GM21381 (cell line): ENCODE data around the gene GPC5.

Experiments
- ATAC-seq: cut with Tn5 transposase; IDR thresholded peaks from one replicate; pipeline ENCODE4 v1.9.1; 2021; ENCODE audit warnings: mild to moderate bottlenecking, moderate library complexity; ENCODE audit not compliant: unreplicated experiment

GPC5 gene

DNA sequence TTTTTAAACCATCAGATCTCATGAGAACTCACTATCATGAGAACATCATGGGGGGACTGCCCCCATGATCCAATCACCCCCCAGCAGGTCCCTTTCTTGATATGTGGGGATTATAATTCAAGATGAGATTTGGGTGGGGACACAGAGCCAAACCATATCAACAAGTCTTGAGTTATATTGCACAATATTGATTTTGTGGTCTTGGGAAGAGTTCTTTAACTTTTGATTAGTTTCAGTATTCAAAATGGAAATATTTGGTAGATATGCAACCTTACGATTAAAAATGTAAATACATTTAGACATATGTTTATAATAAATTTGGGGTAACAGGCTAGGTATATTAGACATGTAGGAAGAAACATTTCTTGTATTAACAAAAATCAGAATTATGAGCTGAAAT, 188.2 kb downstream of the GPC5 start:
- no peak for ATAC-seq

DNA sequence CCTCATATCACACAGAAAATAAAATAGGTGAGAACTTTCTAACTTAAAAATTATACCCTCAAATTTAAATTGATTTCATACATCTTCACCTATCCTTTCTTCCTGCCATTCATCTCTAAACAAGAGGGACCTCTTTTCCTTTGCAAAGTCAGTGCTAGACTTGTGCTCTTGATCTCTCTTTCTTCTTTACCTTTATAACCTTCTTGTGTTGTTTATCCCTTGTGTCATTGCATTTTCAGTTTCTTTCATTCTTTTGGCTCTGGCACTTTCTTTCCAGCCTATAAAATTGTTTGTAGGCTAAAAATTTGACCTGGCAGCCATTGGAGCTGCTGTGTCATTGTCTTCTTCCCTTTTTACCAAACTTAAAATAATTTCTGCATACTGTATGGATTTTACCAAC, 190.1 kb downstream of the GPC5 start:
- no peak for ATAC-seq

DNA sequence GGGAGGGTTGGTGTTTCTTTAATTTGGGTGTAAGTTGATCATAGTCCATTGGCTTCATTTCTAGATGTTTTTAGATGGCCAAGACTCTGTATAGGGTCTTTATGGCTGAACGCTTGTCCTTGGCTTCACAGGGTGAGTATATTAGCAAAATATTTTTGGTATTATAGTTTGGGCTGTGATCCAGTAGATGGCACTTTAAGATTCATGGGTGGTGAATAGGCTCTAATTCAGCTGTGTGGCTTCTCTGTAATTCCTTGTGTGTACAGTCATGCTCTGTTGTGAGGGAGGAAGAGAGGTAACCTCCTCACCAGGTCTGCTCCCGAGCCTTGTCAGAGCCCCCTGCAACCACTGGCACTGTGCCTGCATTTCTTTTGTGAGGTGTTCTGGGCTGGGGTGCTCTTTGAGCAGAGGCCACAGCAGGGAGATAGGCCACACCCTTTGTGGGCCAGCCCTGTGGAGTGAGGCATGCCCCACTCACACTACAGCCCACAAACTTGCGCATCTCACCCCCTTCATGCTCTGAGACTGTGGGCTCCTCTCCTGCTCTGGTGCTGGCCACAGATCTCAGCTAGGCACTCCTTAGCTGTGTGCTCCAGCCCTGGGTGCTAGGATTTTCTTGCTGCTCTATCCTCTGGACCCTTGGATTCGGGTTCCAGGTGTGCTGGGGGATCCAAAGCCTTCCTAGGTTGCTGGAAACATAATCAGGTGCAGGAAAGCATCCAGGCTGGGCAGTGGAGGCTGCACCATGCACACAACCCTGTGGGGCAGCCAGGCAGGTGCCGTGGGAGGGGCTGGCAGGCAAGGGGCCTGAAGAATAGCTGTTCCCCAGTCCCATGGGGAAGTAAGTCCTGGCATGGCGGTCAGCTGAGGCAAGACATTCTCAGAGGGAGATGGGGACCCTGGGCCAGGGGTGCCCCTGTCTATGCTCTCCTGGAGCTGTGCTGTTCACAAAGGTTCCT, 193.9 kb downstream of the GPC5 start:
- no peak for ATAC-seq

GRCh38 chr13:91593456-91593855, 195.0 kb downstream of the GPC5 start:
- ATAC-seq = no peak

GRCh38 chr13:91594061-91594460, 195.6 kb downstream of the GPC5 start:
- no peak for ATAC-seq

DNA sequence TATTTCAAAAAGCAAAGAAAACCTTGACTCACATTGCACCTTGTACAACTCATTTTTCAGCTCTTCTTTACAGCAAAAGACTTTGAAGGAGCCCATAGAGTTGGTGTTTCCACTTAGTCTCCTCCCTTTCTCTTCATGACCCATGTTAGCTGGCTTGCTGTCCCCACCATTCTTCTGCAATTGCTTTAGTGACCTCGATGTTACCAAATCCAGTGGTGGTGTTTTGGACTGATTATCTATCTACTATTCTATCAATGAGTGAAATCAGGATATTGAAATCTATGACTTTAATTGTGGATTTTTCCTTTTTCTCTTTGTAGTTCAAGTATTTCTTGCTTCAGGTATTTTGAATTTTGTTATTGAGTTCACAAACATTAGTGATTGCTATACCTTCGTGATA, 197.3 kb downstream of the GPC5 start:
- ATAC-seq = no peak

DNA sequence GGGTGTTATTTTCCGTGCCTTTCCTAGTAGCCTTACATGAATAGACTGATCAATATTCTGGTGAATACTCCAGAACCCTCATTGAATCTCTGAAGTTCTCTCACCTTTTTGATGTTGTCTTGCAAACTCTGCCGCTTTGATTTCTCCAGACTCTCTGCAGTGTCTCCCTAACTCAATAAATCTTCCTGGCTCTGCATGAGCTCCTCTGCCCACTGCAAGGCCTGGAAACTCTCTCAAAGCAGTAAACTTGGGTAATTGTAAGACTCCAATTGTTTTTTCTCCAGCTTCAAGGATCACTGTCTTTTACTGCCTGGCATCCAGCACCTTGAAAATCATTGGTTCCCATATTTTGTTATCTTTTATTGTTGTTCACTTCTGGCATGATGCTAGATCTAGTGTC, 198.4 kb downstream of the GPC5 start:
- no peak for ATAC-seq

DNA sequence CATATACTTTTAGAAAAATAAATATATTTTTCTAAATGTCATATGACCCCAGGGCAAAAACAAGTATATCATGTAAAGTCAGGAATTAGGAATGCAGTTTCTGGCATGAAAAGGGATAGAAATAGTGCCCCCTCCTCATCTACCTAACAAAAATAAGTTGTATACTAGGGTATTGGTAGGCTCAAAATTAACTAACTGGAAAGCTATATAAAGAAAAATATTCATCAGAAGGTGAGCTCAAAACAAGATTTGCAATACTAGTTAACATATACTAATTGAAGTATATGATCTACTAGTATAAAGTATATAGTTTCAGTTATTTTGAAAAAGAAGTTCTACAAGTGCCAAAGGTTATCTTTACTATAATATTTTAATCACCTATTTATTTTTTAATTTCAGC, 200.2 kb downstream of the GPC5 start:
- ATAC-seq = no peak

GRCh38 chr13:91601273-91601672, 202.9 kb downstream of the GPC5 start:
- no peak for ATAC-seq

DNA sequence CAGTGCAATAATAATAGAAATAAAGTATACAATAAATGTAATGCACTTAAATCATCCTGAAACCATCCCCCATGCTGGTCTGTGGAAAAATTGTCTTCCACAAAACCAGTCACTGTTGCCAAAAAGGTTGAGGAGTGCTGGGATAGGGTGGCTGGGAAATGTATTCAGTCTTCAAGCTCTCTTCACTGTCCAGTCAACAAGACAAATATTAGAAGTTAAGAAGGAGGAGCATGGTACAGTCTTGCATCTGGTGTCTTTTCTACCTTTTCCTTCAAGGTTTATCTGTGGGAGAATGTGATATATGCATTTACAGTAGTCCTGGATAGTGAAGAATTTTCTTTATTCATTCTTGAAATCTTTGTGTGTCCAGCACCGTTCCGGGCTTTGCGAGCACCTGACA, 203.4 kb downstream of the GPC5 start:
- ATAC-seq = no peak

GRCh38 chr13:91609353-91609752, 210.9 kb downstream of the GPC5 start:
- no peak for ATAC-seq

DNA sequence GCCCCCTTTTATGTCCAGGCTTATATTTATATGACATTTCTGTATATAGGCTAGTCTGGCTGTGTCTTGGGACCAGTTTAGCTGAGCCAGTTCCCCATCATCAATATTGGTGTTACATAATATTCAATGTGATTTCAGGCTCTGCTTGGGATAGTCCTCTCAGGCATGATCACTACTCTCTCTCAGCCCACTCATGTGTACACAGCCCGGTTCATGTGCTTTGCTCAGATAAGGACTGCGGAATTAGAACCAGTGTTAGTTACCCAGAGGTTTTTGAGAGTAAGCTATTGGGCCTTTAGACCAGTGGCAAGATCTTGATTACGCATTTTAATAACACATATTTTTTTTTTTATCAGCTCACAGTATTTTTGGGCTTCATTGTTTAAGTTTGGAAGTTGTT, 219.9 kb downstream of the GPC5 start:
- no peak for ATAC-seq

DNA sequence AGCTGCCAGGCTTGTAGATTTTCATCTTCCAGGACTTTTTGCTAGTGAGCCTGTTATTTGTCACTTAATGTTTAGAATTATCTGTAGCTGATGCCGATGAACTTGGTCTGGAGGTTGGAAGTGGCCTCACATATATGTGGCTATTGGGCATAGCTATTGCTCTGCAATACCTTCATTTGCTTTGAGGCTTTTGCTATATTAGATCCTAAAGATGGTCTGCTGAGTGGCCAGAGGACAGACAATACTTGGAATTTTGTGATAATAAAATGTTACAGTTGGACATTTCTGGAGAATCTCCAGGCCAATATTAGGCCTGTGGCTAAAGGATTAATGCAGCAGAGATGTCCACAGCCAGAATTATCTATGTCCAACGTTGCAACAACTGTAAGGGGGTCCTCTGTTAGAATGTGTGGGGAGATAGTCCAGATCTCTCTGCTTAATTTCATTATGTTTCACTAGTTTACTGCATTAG, 222.3 kb downstream of the GPC5 start:
- ATAC-seq = no peak

DNA sequence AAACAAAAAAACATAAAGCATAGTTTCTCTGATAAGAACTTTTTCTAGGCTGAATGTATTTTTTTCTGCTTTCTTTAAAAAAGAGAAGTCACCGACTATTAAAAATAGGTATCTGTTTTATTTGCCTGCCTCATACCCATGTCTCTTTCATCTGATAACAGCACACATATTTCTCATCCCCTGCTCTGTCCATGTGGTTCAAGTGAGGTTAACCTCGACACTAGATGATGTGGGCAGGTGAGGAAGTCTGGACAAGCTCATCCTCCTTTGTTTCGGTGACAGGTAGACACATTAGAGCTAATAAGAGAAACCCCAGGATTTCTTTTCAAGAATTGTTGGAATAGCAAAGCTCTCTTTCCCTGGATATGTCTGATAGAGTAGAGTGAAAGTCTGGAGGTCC, 222.7 kb downstream of the GPC5 start:
- no peak for ATAC-seq

- no peak for ATAC-seq
Measured at GRCh38 chr13:91621963-91622362, 223.5 kb downstream of the GPC5 start.

- ATAC-seq = no peak
Measured at GRCh38 chr13:91622778-91623550, 224.5 kb downstream of the GPC5 start.

GRCh38 chr13:91627952-91628739, 229.7 kb downstream of the GPC5 start:
- no peak for ATAC-seq

DNA sequence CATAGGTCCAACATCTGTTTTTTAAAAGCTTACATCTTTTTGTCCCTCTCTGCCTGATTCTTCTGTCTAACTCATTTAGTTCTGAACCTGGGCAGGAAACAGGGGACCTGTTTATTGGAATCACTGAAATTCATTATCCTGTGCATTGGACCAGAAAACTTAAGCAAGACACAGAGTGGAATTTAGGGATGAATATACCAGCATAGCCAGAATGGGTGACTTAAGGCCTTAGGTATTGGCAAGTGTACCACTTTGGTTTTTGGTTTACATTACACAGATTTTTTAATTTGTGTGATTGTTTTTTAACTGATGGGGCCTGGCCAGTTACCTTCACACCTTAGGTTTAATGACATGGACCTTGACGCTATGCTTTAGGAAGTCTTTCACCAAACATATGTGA, 232.5 kb downstream of the GPC5 start:
- no peak for ATAC-seq

GRCh38 chr13:91632086-91632485, 233.7 kb downstream of the GPC5 start:
- ATAC-seq = no peak

DNA sequence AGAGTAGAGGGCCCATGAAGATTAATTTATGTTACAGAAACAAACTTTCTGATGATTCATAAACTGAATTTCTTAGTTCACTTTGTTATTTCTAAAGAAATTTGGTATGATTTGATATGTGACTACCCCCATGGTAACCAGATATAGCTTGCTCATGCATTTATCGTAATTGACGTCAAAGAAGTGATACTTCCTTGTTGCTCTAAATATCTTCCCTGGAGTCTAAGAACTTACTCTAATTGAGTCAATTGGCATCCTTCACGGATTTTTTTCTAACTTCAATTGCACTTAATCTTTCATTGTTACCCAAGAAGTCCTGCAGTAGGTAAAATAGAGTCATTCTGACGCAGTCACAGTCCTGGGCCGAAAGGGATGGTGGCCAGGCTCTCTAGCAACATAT, 240.9 kb downstream of the GPC5 start:
- no peak for ATAC-seq

- no peak for ATAC-seq
Measured at GRCh38 chr13:91643394-91643793, 245.0 kb downstream of the GPC5 start.
